Stimulated activated CD8-positive, alpha-beta memory T cell treated with anti-CD3 and anti-CD28 coated beads, Interleukin-4, amount 100 ng/mL, for 4 hours (primary cell): ENCODE data around the gene FAM107B.

ENCODE experiments used
- DNase-seq, 2 donors: peaks; one replicate each; pipeline ENCODE4 v3.0.0-alpha.2; 2020; ENCODE audit warnings: low read depth in 2 of 2, low spot score in 1 of 2

FAM107B gene

DNA sequence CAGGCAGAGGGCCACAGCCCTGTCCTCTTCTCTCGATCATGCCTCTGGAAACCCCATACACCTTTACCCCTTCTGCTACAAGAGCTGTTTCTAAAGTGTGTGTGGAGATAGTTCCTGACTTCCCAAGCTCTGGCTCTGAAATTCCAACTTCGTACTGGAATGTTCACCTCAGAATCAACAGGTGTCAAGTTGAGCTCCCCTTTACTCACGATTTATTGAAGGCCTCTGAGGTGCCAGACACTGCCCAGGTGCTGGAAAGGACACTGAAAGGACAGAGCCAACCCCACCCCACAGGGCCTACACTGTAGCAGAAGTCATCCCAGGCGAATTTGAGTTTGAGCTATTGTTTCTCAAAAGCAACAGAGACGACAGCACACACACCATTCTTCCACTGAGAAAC is 234.1 kb downstream of the FAM107B start:
- no peak for DNase-seq

DNA sequence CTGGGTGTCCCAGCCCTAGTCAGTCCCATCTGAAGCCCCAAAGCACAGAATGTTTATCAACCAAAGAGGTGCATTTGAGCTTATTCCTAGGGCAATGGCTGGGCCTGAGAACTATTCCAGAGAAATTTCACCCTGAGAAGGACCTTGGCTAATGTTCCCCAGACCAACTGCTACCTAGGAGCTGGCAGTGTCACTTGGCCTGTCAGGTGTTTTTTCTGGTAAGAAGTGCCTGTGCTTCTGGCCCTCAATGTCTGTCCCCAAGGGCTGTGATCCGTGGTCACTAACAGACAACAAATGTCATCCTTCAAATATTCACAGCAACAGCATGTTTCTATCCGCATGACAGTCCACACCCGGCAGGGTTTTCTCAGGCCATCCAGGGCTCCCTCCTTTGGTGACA is 234.6 kb downstream of the FAM107B start:
- no peak for DNase-seq

DNA sequence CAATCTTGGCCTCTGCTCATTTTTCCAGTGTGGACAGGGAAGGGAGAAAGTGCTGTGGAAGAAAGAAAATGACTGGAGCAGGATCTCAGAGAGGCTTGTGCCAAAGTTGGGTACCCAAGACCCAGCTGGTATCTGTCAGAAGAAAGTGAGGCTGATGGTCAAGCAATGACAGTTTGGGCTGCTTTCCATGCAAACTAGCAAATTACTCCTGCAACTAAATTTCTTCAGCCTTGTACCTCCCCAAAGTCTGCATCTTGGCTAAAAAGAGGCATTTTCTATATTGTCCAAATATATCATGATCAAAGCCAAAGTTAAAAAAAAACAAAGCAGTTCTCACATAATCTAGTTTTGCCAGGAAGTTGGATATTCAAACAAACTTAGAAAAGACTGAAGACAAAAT is 235.5 kb downstream of the FAM107B start:
- no peak for DNase-seq

DNA sequence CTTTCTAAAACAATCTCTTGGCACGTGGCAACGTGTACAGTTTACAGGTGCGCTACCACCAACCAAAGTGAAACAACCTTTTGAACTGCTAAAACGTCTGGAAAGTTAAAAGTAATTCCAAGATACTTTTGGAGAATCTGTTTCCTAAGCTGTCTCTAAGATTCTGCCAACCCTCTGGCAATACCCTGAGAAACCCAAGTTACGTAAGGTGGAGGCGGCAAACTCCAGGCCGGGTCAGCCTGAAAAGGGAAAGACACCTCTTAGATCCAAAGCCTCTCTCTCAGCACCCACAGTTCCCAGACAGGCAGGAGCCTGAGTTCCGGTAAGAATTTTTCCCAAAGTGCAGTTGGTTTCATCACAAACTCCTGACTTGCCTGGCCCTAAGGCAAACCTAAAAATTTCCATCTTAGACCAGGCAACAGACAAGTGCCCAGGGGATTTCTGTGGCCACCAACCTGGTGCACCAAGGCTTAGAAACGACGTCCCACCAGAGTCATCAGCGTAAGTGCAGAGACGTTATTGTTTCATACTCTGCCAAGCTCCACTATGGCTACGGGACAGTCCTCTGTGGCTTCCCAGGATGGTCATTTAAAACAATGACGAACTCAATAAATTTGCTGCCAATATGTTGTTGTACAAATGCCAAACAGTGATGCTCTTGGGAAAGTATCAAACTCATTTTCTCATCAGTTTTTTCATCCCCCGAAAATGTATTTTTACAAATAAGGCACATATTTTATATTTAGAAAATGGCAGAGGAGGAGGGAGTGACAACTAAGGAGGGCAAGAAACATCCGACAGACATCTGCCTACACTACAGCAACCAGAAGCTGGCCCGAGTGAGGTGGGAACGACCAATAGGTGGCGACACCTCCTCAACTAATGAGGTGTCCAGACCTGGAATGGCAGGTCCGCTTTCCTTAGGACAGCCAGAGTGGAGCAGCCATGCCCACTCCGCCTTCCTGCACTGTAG is 238.2 kb downstream of the FAM107B start:
- no peak for DNase-seq

DNA sequence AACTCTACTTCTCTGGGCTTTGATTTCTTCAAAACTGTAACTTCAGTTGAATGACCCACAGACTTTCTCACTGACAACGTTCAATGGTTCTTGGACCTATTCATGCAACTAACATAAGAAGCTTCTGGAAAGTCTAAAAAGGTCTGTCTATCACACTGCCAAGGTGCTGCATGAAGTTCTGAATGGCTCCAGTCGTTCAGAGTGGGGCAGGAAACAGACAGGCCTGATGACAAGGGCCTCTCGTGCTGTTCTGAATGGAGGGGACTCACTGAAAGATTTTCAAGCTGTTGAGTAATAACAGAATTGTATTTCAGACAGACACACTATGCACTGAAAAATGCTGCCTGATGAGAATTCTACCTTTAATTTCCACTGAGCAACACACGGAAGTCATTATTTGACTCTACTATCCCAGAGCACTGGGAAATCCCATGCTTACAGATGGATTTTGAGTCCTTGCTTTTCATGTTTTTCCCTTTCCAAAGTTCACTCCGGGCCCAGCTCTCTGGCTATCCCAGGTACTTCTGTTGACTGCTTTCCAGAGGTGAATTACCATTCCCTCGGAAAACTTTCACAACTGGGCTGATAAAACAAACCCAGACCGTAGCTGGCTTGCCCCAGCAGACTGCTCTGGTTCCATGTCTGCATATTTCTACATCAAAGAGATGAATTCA is 239.1 kb downstream of the FAM107B start:
- DNase-seq: no peak

DNA sequence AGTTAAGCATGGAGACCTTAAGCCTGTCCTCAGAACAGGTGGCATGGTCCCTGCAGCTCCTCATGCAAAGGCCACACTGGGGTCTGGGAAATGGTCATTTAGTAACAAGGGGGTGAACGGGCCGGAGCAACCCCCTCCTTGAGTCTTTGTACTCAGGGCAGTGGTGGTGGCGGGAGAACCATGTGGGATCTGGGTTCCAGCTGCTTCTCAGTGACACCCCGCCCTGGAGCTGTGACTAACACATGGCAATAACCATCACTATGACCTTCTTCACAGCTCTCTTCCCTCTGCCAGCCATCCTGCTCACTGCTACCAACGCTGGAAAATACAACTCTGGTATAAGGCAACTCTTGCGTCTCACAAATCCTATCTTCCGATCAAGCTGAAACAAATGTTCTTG is 240.5 kb downstream of the FAM107B start:
- no peak for DNase-seq

DNA sequence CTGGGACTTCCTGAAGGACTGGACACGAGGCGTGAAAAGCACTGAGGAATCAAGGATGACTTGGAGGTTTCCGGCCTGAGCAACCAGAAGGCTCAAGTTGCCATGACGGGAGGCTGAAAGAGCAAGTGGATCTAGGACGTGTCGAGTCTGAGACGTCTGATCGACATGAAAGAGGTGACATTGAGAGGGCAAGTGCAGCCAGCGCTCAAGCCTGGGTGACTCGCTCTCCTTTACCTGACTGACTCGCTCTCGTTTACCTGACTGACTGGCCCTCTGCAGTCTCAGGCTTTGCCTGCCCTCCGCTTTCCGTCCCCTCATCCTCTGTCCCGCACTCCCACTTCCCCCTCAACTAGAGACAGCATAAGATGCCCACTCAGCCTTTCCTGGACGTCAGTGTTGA is 241.4 kb downstream of the FAM107B start:
- no peak for DNase-seq

DNA sequence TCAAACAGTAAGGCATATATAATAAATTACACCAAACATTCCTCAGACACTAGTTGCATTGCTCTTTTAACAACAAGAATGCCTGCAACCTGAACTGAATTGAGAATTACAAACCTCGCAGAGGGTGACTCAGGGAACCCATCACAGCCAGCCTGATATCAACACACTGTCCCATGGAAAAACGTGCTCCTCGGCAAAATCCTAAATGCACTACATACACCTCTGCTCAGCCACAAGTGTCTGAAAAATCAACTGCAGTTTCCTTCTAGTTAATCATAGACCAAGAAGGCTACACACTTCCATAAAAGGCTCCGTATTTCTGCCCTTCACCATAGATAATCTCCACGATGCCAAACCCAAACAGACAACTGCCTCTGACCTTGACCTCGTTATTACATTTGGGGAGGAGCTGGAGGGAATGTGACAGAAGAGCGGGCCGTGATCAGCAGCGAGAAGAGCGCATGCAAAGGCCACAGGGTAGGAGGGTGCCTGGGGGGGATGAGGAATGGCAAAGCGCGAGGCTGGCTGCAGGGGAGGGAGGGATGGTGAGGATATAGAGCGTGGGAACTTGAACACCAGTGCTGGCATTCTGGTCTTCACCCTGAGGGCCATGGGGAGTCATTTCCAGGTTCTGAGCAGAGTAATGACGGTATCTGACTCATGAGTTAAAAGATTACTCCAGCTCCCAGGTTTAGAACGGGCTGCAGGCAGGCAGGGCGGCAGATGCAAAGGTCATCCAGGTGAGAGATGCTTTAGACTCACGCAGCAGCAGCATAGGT is 242.0 kb downstream of the FAM107B start:
- DNase-seq: no peak

DNA sequence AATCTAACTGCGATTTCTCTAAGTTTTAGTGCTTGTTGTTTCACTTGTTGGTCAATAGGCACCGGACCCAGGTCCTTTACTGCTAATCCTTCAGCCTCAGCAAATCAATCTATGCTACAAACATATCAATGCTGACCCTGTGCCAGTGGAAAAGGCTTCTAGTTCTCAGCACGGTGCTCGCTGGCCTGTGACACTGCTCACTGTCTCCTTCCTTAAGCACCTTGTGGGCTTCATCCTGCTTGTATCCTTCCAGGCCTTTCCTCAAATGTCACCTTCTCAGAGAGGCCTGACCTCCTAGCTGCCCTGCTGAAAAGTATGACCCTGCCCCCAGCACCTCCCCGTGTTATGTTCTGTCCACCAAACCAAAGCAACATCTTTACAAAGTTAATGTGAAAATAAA is 242.7 kb downstream of the FAM107B start:
- no peak for DNase-seq

DNA sequence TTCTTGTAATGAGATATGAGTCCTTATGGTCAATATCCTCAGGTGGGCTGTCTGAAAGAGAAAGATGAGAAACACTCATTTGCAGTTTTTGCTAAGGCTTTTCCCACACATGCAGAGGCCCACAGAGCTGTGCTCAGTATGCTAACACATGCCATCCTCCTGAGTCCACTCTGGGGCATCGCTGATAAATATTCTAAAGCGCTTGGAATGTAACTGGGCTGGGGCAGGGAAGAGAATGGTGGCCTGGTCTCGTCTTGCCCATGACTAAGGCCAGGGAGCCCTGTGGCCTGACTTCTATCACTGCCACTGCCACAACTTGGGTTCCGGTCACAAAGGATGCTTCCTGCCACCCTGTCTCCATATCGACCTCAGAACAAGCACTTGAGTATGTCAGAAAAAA is 244.2 kb downstream of the FAM107B start:
- DNase-seq: no peak

DNA sequence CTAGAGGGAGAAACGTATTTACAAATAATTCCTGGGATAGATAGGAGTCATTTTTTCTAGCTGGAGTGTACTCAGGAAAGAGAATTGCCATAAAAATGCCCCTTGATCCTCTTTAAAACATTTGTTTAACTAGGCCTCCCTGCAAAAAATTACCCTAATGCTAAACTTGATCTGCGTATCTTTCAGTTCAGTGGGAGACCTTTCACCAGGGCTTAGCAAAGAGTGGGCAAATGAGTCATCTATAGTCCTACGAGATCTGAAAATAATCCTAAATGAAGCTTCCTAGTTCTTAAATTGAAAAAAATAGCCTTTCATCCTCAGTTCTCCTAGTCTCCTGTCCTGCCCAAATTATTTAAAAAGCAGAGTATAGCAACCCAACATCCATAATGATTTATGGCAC is 245.3 kb downstream of the FAM107B start:
- no peak for DNase-seq

DNA sequence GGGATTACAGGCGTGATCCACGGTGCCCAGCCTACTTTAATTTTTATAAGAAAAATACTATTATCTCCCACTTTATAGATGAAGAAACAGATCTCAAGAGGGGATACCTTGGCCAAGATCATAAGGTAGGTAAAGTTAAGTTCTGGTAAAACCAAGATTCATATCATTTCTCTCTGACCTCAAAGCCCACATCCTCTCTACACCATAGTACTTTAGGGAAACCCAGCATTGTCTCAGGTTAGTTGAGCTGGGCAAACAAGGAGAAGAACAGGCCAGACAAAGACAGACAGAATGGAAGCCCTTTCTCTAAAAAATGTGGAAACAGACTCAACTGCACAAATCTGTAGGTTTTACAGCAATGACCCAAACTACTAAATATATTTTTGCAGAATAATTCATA is 246.2 kb downstream of the FAM107B start:
- no peak for DNase-seq

DNA sequence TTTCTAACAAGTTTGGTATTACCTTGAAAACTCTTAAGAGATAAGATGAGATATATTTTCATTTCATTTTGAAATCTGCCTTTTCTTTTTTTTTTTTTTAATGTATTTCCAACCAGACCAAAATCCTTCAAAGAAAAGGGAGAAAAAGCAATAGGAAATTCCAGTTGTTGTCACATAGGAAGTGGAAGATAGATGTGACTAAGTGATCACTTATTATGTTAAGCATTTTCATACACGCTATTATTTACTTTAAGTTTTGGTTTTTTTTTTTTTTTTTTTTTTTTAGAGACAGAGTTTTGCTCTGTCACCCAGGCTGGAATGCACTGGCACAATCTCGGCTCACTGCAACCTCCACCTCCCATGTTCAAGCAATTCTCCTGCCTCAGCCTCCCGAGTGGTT is 246.8 kb downstream of the FAM107B start:
- no peak for DNase-seq

DNA sequence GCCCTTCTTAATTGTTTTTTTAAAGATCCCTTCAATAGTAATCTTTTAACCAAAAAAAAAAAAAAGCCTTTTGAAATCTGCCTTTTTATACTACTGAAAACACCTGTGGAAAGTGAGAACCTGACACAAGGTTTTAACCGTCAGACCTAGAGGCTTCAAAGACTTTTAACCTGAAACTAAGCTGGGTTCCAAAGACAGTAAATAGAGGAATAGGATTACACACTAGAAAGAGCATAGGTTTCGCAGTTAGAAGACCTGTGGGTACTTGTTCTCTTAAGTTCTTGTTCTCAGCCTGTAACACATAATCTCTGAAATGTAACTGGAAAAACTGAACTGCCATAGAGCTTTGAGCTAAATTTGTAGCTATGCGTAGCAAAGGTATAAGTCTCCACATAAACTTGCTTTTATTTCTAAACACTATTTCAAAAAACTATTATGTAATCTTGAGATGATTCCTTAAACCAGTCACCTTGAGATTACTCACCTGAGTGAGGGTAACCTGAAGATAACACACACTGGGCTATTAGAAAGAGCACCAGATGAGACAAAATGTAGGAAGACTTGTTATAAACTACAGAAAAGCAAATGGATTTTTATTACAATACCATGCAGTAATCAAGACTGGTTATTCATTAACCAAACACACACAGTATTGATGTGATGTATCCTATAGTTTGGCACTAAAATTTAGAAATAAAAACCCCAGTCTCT is 247.4 kb downstream of the FAM107B start:
- DNase-seq: no peak

DNA sequence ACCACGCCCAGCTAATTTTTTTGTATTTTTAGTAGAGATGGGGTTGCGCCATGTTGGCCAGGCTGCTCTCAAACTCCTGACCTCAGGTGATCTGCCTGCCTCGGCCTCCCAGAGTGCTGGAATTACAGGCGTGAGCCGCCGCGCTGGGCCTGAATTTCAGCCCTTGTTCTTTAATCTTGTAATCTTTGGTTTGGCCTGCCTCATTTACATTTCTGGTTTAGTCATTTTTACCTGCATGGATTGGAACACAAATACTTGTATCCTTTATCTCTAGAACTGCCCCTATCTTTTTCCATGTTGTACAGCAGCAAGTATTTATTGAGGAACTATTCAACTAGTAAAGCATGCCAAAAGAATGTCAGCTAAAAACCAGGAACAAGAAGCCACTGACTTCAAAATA is 248.4 kb downstream of the FAM107B start:
- no peak for DNase-seq

DNA sequence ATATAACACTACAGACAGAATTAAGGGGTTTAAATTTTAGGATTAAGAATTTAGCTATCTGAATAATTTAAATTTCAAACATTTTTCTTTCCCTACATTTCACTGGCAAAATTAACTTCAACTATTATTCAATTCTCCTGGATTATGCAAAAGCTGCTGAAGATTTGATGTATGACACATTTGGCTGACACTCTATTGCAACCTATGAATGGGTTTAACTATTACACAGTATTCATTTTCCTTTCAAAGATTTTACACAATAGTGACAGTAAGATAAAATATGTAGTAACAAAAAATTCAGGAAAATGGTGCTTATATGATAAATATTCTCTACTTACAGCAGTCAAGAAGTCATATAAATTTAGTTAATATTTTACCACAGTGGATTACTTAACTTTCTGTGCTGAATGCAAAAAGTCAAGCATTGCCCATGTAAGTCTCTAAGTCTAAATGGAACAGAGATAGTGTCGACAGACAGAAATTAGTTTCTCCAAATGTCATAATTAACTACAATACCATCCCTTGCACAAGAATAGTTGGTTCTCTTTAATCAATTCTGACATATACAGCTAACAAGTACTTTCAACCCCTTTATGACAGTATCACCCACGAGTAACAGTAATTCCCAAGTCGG is 249.9 kb downstream of the FAM107B start:
- no peak for DNase-seq

DNA sequence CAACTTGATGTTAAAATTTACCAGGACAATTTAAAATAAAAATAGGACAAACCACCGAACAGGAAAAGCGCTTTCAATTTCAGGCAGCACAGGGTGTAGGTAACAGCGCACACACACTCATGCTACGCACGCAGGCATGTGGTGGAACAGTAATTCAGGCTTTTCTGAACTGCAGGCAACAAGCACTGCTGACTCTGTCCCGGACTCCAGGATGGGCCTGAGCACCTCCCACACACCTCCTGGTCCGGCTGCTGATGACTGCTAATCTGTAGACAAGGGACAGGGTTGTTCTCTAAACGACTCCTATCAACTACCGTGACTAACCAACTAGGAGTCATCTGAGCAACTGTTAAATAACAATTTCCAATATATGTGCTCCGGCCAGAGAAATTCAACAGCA is 251.4 kb downstream of the FAM107B start:
- DNase-seq: no peak

DNA sequence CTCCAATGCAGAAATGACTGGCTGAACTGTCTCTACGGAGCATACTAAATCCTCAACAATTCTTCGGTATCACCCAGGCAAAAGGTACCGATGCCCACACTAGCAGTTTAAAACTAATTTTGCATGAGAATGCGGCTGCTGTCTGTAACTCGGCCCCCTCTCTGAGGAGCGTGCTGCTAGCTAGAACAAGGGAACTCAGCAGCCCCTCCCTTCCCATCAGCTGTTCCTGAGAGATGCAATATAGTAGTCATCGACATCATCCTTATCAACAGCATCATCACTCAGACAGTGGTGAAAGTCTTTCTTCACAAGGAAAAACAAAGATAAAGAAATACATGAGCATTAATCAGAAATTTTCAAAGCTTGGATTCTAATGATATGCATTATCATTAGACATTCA is 254.9 kb downstream of the FAM107B start:
- no peak for DNase-seq

DNA sequence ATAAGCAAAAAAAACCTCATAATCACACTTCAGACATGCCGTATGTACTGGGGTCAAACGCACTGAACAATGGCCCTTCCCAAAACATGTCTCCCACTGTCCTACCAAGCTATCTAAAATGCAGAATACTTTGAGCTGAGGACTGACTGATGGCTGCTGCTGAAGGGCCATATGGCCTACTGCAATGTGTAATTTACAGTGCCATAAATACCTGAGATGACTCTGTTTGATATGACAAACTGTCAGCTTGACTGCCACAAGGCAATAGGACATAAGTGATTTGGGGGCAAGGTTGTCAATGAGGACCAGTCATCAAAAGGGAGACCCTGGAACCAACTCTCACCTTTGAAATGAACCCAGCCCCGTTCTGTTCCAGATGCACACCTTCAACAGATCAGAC is 256.5 kb downstream of the FAM107B start:
- DNase-seq: no peak

DNA sequence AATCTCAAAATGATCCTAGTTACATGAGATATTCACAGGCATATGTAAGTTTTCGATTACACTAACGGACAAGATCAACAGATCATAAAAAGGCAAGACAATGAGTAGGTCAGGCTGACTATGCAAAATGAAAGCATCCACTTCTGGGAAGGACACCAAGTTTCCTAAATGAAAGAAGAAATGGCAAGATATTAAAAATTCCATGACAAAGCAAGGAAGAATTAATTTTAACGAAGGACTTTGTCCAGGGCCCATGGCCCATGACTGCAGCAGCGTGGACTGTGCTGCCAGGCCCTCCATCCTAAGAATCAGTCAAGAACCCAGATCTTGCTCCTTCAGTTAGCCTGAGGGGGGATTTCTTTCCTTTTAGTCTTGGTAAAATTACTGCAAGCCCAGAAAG is 261.6 kb downstream of the FAM107B start:
- no peak for DNase-seq

DNA sequence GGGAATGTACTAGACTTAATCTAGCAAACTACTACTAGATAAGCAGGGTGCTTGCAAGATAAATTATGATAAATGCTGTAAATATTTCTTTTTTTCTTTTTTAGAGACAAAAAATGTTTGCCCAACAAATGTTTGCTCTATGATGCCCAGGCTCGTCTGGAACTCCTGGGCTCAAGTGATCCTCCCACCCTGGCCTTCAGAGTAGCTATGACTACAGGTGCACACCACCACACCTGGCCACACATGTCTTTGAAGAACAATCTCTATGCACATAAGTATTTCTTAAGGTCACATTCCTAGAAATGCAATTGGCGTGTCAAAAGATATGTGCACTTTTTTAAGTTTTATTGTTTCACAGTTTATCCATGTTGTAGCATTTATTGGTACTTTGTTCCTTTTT is 264.4 kb downstream of the FAM107B start:
- no peak for DNase-seq
